Stimulated activated naive CD8-positive, alpha-beta T cell treated with anti-CD3 and anti-CD28 coated beads, Interleukin-15, Interleukin-2, amounts not matched to agents 100 ng/mL and 50 ng/mL, for 24 hours (primary cell): Measurements from ENCODE around the gene ACBD7.

Source experiments
- H3K27ac Mint-ChIP-seq: one replicate; pipeline ENCODE4 v1.8.0; 2021; ENCODE audit warnings: mild to moderate bottlenecking, mixed read lengths
- H3K27me3 Mint-ChIP-seq: one replicate; pipeline ENCODE4 v1.8.0; 2021; ENCODE audit warnings: mixed read lengths
- H3K36me3 Mint-ChIP-seq: one replicate; pipeline ENCODE4 v1.8.0; 2021; ENCODE audit warnings: low read depth, mixed read lengths
- H3K4me1 Mint-ChIP-seq: one replicate; pipeline ENCODE4 v1.8.0; 2021; ENCODE audit warnings: low read depth, mixed read lengths
- H3K4me3 Mint-ChIP-seq: one replicate; pipeline ENCODE4 v1.8.0; 2021; ENCODE audit warnings: mild to moderate bottlenecking, mixed read lengths
- H3K9me3 Mint-ChIP-seq: one replicate; pipeline ENCODE4 v1.8.0; 2021; ENCODE audit warnings: mixed read lengths

Gene ACBD7

GRCh38 chr10:15106352-15107013 is 17.9 kb upstream of the ACBD7 start:
- H3K4me1 Mint-ChIP-seq: peaks cover 6% of the 10 kb centered on the region
- H3K27ac Mint-ChIP-seq: no peak overlapping the region
- H3K27me3 Mint-ChIP-seq: no peaks in the 10 kb centered on the region
- H3K9me3 Mint-ChIP-seq: no peaks in the 10 kb centered on the region
- H3K36me3 Mint-ChIP-seq: peaks cover 57% of the 10 kb centered on the region
- H3K4me3 Mint-ChIP-seq: no peak overlapping the region

DNA sequence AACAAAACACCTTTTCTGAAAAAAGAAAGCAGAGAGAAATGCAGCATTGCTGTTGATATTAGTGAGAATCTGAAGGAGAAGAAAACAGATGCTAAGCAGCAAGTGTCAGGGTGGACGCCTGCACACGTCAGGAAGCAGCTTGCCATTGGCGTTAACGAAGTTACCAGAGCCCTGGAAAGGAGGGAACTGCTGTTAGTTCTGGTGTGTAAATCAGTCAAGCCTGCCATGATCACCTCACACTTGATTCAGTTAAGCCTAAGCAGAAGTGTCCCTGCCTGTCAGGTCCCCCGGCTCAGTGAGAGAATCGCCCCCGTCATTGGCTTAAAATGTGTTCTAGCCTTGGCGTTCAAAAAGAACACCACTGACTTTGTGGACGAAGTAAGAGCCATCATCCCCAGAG is 14.9 kb upstream of the ACBD7 start:
- Mint-ChIP-seq H3K4me1 (peaks cover 26% of the 10 kb centered on the region), H3K36me3 (peaks cover 71% of the 10 kb centered on the region), H3K9me3 (no peaks in the 10 kb centered on the region), H3K27me3 (no peaks in the 10 kb centered on the region), H3K27ac (peak overlapping the region; percentile 28), H3K4me3 (no peak overlapping the region)

- no peaks in the 10 kb centered on the region for H3K27me3 Mint-ChIP-seq
Observed at GRCh38 chr10:15099886-15100285, 11.3 kb upstream of the ACBD7 start.

GRCh38 chr10:15097011-15097812 is 8.6 kb upstream of the ACBD7 start, which contains the start of gene RPP38:
TSS of gene RPP38 (plus strand) at chr10:15097355. CDS start at chr10:15103315, 5,960 bp downstream.
- H3K27ac Mint-ChIP-seq: peak within 1 kb of the TSS; percentile 94
- no peaks in the 10 kb centered on the region for H3K27me3 Mint-ChIP-seq
- H3K36me3 Mint-ChIP-seq: peaks cover 32% of the 10 kb centered on the region
- peaks cover 33% of the 10 kb centered on the region for H3K4me1 Mint-ChIP-seq
- no peaks in the 10 kb centered on the region for H3K9me3 Mint-ChIP-seq
- H3K4me3 Mint-ChIP-seq: peak within 1 kb of the TSS; percentile 99

More at GRCh38 chr10:15099886-15100285, 11.3 kb upstream of the ACBD7 start:
- Mint-ChIP-seq H3K4me1 (peaks cover 33% of the 10 kb centered on the region), H3K4me3 (peak overlapping the region; percentile 0), H3K27ac (peak overlapping the region; percentile 54), H3K9me3 (no peaks in the 10 kb centered on the region), H3K36me3 (peaks cover 50% of the 10 kb centered on the region)

GRCh38 chr10:15096661-15097010 is 8.1 kb upstream of the ACBD7 start:
- no peaks in the 10 kb centered on the region for H3K27me3 Mint-ChIP-seq

GRCh38 chr10:15092855-15093408 is 4.4 kb upstream of the ACBD7 start:
- no peak overlapping the region for H3K4me3 Mint-ChIP-seq
- no peaks in the 10 kb centered on the region for H3K27me3 Mint-ChIP-seq
- no peak overlapping the region for H3K27ac Mint-ChIP-seq
- no peaks in the 10 kb centered on the region for H3K9me3 Mint-ChIP-seq
- peaks cover 2% of the 10 kb centered on the region for H3K36me3 Mint-ChIP-seq
- peaks cover 14% of the 10 kb centered on the region for H3K4me1 Mint-ChIP-seq

More at GRCh38 chr10:15096661-15097010, 8.1 kb upstream of the ACBD7 start:
- Mint-ChIP-seq H3K9me3 (no peaks in the 10 kb centered on the region), H3K4me1 (peaks cover 33% of the 10 kb centered on the region), H3K27ac (peak overlapping the region; percentile 94), H3K4me3 (peak overlapping the region; percentile 99), H3K36me3 (peaks cover 26% of the 10 kb centered on the region)

DNA sequence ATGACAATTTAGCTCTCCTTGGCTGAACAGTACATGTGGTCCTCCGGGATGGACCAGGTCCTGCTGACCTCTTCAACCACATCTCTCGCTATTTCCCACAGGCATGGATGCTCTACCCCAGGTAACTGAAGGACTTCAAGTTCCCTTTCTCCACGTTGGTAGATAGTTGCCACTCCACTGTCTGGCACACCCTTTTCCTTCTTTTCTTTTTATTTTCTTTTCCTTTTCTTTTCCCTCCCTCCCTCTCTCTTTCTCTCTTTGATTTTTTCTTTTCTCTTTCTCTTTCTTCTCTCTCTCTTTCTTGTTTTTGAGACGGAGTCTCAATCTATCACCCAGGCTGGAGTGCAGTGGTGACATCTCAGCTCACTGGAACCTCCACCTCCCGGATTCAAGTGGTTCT is 2.8 kb upstream of the ACBD7 start:
- Mint-ChIP-seq H3K4me1 (peaks cover 6% of the 10 kb centered on the region), H3K9me3 (no peaks in the 10 kb centered on the region), H3K4me3 (no peak overlapping the region), H3K27ac (no peak overlapping the region), H3K27me3 (no peaks in the 10 kb centered on the region), H3K36me3 (no peaks in the 10 kb centered on the region)

GRCh38 chr10:15084502-15084922 is 4.1 kb downstream of the ACBD7 start:
- Mint-ChIP-seq H3K4me3 (no peak overlapping the region), H3K27ac (no peak overlapping the region), H3K27me3 (no peaks in the 10 kb centered on the region), H3K9me3 (no peaks in the 10 kb centered on the region), H3K36me3 (no peaks in the 10 kb centered on the region), H3K4me1 (peaks cover 3% of the 10 kb centered on the region)

GRCh38 chr10:15083674-15084501 is 4.7 kb downstream of the ACBD7 start:
- no peaks in the 10 kb centered on the region for H3K36me3 Mint-ChIP-seq
- H3K4me1 Mint-ChIP-seq: peaks cover 3% of the 10 kb centered on the region
- no peaks in the 10 kb centered on the region for H3K9me3 Mint-ChIP-seq
- no peak overlapping the region for H3K27ac Mint-ChIP-seq
- no peaks in the 10 kb centered on the region for H3K27me3 Mint-ChIP-seq
- no peak overlapping the region for H3K4me3 Mint-ChIP-seq

DNA sequence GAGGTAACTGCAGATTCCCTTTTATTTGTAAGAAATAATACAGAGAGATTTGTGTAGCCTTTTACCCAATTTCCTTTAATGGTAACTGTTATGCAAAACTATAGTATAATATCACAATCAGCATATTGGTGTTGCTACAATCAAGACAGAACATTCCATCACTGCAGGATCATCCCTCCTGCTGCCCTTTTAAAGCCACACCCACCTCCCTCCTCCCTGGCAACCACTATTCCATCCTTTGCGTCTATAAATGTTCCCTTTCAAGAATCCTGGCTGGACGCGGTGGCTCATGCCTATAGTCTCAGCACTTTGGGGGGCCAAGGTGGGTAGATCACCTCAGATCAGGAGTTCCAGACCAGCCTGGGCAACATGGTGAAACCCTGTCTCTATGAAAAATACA is 13.2 kb downstream of the ACBD7 start:
- no peaks in the 10 kb centered on the region for H3K36me3 Mint-ChIP-seq
- no peaks in the 10 kb centered on the region for H3K4me1 Mint-ChIP-seq
- H3K9me3 Mint-ChIP-seq: no peaks in the 10 kb centered on the region
- no peaks in the 10 kb centered on the region for H3K27me3 Mint-ChIP-seq
- no peak overlapping the region for H3K27ac Mint-ChIP-seq
- H3K4me3 Mint-ChIP-seq: no peak overlapping the region

GRCh38 chr10:15072358-15072757 is 16.2 kb downstream of the ACBD7 start:
- Mint-ChIP-seq H3K27ac (no peak overlapping the region), H3K4me3 (no peak overlapping the region), H3K27me3 (peaks cover 3% of the 10 kb centered on the region), H3K4me1 (no peaks in the 10 kb centered on the region), H3K9me3 (no peaks in the 10 kb centered on the region), H3K36me3 (no peaks in the 10 kb centered on the region)

GRCh38 chr10:15069230-15069629 is 19.3 kb downstream of the ACBD7 start:
- H3K27me3 Mint-ChIP-seq: peaks cover 13% of the 10 kb centered on the region
- H3K36me3 Mint-ChIP-seq: no peaks in the 10 kb centered on the region
- H3K4me1 Mint-ChIP-seq: no peaks in the 10 kb centered on the region
- no peak overlapping the region for H3K4me3 Mint-ChIP-seq
- no peak overlapping the region for H3K27ac Mint-ChIP-seq
- H3K9me3 Mint-ChIP-seq: peaks cover 5% of the 10 kb centered on the region

- Mint-ChIP-seq H3K4me3 (no peak overlapping the region), H3K9me3 (peaks cover 5% of the 10 kb centered on the region), H3K36me3 (no peaks in the 10 kb centered on the region), H3K27ac (no peak overlapping the region), H3K4me1 (no peaks in the 10 kb centered on the region), H3K27me3 (peaks cover 14% of the 10 kb centered on the region)
Observed at GRCh38 chr10:15068802-15069201, 19.8 kb downstream of the ACBD7 start.

- Mint-ChIP-seq H3K36me3 (no peaks in the 10 kb centered on the region), H3K4me1 (no peaks in the 10 kb centered on the region), H3K27me3 (peaks cover 14% of the 10 kb centered on the region), H3K9me3 (peaks cover 5% of the 10 kb centered on the region), H3K27ac (no peak overlapping the region), H3K4me3 (no peak overlapping the region)
Observed at GRCh38 chr10:15067154-15067553, 21.4 kb downstream of the ACBD7 start.
